ENCODE results near the gene MRGPRD. TPM values are rescaled to one million over a fixed set of nuclear protein-coding genes. Genes with fewer than 3 reads are reported as not detected.

MRGPRD gene
- total and polyA plus RNA-seq, 2 donors (not counting 1 experiment from before 2014, with no cell fraction given), result not detected

- H3K9me3 Mint-ChIP-seq (ENCODE audit: insufficient read depth), result no peaks in the 10 kb centered on the region
- Histone ChIP-seq H2AFZ (ENCODE audit: insufficient read depth, low read depth, low read length, poor library complexity, severe bottlenecking) (no peak overlapping the region), H3K4me1 (ENCODE audit: control insufficient read depth in 2 of 2, insufficient read depth in 2 of 2, low read length in 2 of 2) (peaks cover 2 to 4% of the 10 kb centered on the region in 2 donors), H4K20me1 (ENCODE audit: control insufficient read depth, insufficient read depth, low read length, poor library complexity, severe bottlenecking) (no peaks in the 10 kb centered on the region), H3K4me3 (ENCODE audit: control extremely low read depth in 1 of 5, extremely low read depth in 1 of 5, insufficient read depth in 1 of 5, low read depth in 2 of 5, low read length in 4 of 5) (no peak overlapping the region), H3K27me3 (replicated peaks in 1 of 4; ENCODE audit: control extremely low read depth in 1 of 4, control insufficient read depth in 3 of 4, insufficient read depth in 4 of 4, low read length in 3 of 4) (no peaks in the 10 kb centered on the region), H3K9ac (ENCODE audit: low read length) (no peak overlapping the region), H3K4me2 (replicated peaks; ENCODE audit: low read depth, low read length, poor library complexity, severe bottlenecking) (no peak overlapping the region), H3K27ac (ENCODE audit: low read length in 2 of 2) (no peak overlapping the region), H3K36me3 (replicated peaks in 1 of 2; ENCODE audit: control extremely low read depth in 1 of 2, control insufficient read depth in 1 of 2, extremely low read depth in 1 of 2, insufficient read depth in 2 of 2, low read length in 1 of 2) (peaks cover 0 to 58% of the 10 kb centered on the region in 2 experiments), H3K9me3 (ENCODE audit: control extremely low read depth in 1 of 3, control insufficient read depth in 2 of 3, insufficient read depth in 1 of 3, low read length in 2 of 3) (no peaks in the 10 kb centered on the region), H3K79me2 (ENCODE audit: control insufficient read depth, insufficient read depth, low read length) (no peaks in the 10 kb centered on the region)
- 100% methylated on average over 4 of the region's 7 CpGs for WGBS (ENCODE audit: insufficient coverage)
- DNase-seq (no peak), ATAC-seq (ENCODE audit: low read depth) (no peak)
- H3K27me3 Mint-ChIP-seq, result no peaks in the 10 kb centered on the region
- ChIA-PET POLR2A (interaction anchor here (0.9 kb wide), 1 partner anchor 101 kb away, joined by 6 read pairs; no protein-coding TSS in a partner anchor), CTCF (no interaction called here)
- H3K27ac Mint-ChIP-seq, result no peak overlapping the region
- no peak for TF ChIP-seq CTCF (IDR thresholded peaks at IDR 0.05)
- TF ChIP-seq EZH2 (IDR thresholded peaks at IDR 0.05; ENCODE audit: borderline replicate concordance, insufficient read depth, low read depth, low read length, poor library complexity, severe bottlenecking), result no peak
- intact Hi-C loops (cut with micrococcal nuclease), result no loop called here
- H3K4me3 Mint-ChIP-seq, result no peak overlapping the region
- peaks cover 8% of the 10 kb centered on the region for H3K4me1 Mint-ChIP-seq
Observed at GRCh38 chr11:68932358-68932757, 48.4 kb downstream of the MRGPRD start.

GRCh38 chr11:68931911-68932310 is 48.9 kb downstream of the MRGPRD start:
- Histone ChIP-seq H3K36me3 (replicated peaks in 1 of 2; ENCODE audit: control extremely low read depth in 1 of 2, control insufficient read depth in 1 of 2, extremely low read depth in 1 of 2, insufficient read depth in 2 of 2, low read length in 1 of 2) (peaks cover 0 to 54% of the 10 kb centered on the region in 2 experiments), H2AFZ (ENCODE audit: insufficient read depth, low read depth, low read length, poor library complexity, severe bottlenecking) (no peak overlapping the region), H3K27me3 (replicated peaks in 1 of 4; ENCODE audit: control extremely low read depth in 1 of 4, control insufficient read depth in 3 of 4, insufficient read depth in 4 of 4, low read length in 3 of 4) (no peaks in the 10 kb centered on the region), H3K9ac (ENCODE audit: low read length) (no peak overlapping the region), H4K20me1 (ENCODE audit: control insufficient read depth, insufficient read depth, low read length, poor library complexity, severe bottlenecking) (no peaks in the 10 kb centered on the region), H3K79me2 (ENCODE audit: control insufficient read depth, insufficient read depth, low read length) (no peaks in the 10 kb centered on the region), H3K4me1 (ENCODE audit: control insufficient read depth in 2 of 2, insufficient read depth in 2 of 2, low read length in 2 of 2) (peaks cover 7 to 9% of the 10 kb centered on the region in 2 donors), H3K9me3 (ENCODE audit: control extremely low read depth in 1 of 3, control insufficient read depth in 2 of 3, insufficient read depth in 1 of 3, low read length in 2 of 3) (peaks cover 0 to under 1% (median 0%) of the 10 kb centered on the region in 3 donors), H3K4me3 (ENCODE audit: control extremely low read depth in 1 of 5, extremely low read depth in 1 of 5, insufficient read depth in 1 of 5, low read depth in 2 of 5, low read length in 4 of 5) (no peak overlapping the region), H3K4me2 (replicated peaks; ENCODE audit: low read depth, low read length, poor library complexity, severe bottlenecking) (no peak overlapping the region), H3K27ac (ENCODE audit: low read length in 2 of 2) (no peak overlapping the region)
- H3K4me3 Mint-ChIP-seq, result no peak overlapping the region
- DNase-seq (no peak), ATAC-seq (ENCODE audit: low read depth) (no peak)
- intact Hi-C loops (cut with micrococcal nuclease), result no loop called here
- ChIA-PET CTCF (no interaction called here), POLR2A (interaction anchor here (0.9 kb wide), 1 partner anchor 102 kb away, joined by 6 read pairs; no protein-coding TSS in a partner anchor)
- no peaks in the 10 kb centered on the region for H3K9me3 Mint-ChIP-seq (ENCODE audit: insufficient read depth)
- H3K27ac Mint-ChIP-seq, result no peak overlapping the region
- H3K27me3 Mint-ChIP-seq, result no peaks in the 10 kb centered on the region
- peaks cover 12% of the 10 kb centered on the region for H3K4me1 Mint-ChIP-seq
- WGBS (ENCODE audit: insufficient coverage), result 96% methylated on average over 17 of the region's 17 CpGs
- TF ChIP-seq EZH2 (IDR thresholded peaks at IDR 0.05; ENCODE audit: borderline replicate concordance, insufficient read depth, low read depth, low read length, poor library complexity, severe bottlenecking), result no peak
